Activated naive CD4-positive, alpha-beta T cell treated with anti-CD3 and anti-CD28 coated beads, Interleukin-2, amount 10 ng/mL, durations not matched to agents 7 days and 5 days (primary cell): ENCODE measurements around the gene HTT.
"Not testable (repeated sequence)": the region's sequence is repeated elsewhere in the genome, so short reads cannot be mapped to it uniquely, and the experiment has no call there.

Experiments
- CTCF ChIA-PET: fragments of 350-600 bp; sonication (Branson Sonifier 250); formaldehyde crosslinking; loops from one replicate; lab custom pipeline; 2021; ENCODE audit warnings: antibody characterized with exemption; lab: Charles Lee
- DNase-seq: peaks from one replicate; pipeline ENCODE4 v3.0.0-alpha.2; 2020
- H3K27ac Mint-ChIP-seq: one replicate; pipeline ENCODE4 v1.8.0; 2021; ENCODE audit warnings: mild to moderate bottlenecking, moderate library complexity, mixed read lengths
- H3K27me3 Mint-ChIP-seq: one replicate; pipeline ENCODE4 v1.8.0; 2021; ENCODE audit warnings: mild to moderate bottlenecking, mixed read lengths
- H3K36me3 Mint-ChIP-seq: one replicate; pipeline ENCODE4 v1.8.0; 2021; ENCODE audit warnings: mixed read lengths
- H3K4me1 Mint-ChIP-seq: one replicate; pipeline ENCODE4 v1.8.0; 2021; ENCODE audit warnings: mixed read lengths
- H3K4me3 Mint-ChIP-seq: one replicate; pipeline ENCODE4 v1.8.0; 2021; ENCODE audit warnings: mild to moderate bottlenecking, moderate library complexity, mixed read lengths
- H3K9me3 Mint-ChIP-seq: one replicate; pipeline ENCODE4 v1.8.0; 2021; ENCODE audit warnings: mixed read lengths

HTT gene

GRCh38 chr4:3128976-3129375, 54.5 kb downstream of the HTT start:
- Mint-ChIP-seq H3K9me3 (no peaks in the 10 kb centered on the region), H3K4me3 (no peak overlapping the region), H3K36me3 (peaks cover 53% of the 10 kb centered on the region), H3K4me1 (no peaks in the 10 kb centered on the region), H3K27ac (no peak overlapping the region), H3K27me3 (no peaks in the 10 kb centered on the region)
- CTCF ChIA-PET: no interaction called here
- DNase-seq: no peak

GRCh38 chr4:3130201-3130600, 55.7 kb downstream of the HTT start:
- Mint-ChIP-seq H3K4me1 (no peaks in the 10 kb centered on the region), H3K9me3 (no peaks in the 10 kb centered on the region), H3K36me3 (peaks cover 52% of the 10 kb centered on the region), H3K4me3 (no peak overlapping the region), H3K27me3 (no peaks in the 10 kb centered on the region), H3K27ac (no peak overlapping the region)
- DNase-seq: no peak
- CTCF ChIA-PET: interaction anchor here (0.8 kb wide), 1 partner anchor 10 kb away, joined by 3 read pairs; no protein-coding TSS in a partner anchor

GRCh38 chr4:3130826-3131225, 56.3 kb downstream of the HTT start:
- CTCF ChIA-PET: no interaction called here
- H3K36me3 Mint-ChIP-seq: peaks cover 52% of the 10 kb centered on the region
- H3K27me3 Mint-ChIP-seq: no peaks in the 10 kb centered on the region
- no peak overlapping the region for H3K4me3 Mint-ChIP-seq
- H3K4me1 Mint-ChIP-seq: no peaks in the 10 kb centered on the region
- H3K9me3 Mint-ChIP-seq: no peaks in the 10 kb centered on the region
- no peak overlapping the region for H3K27ac Mint-ChIP-seq
- DNase-seq: no peak

GRCh38 chr4:3134201-3134600, 59.7 kb downstream of the HTT start:
- no peaks in the 10 kb centered on the region for H3K9me3 Mint-ChIP-seq
- no peak for DNase-seq
- CTCF ChIA-PET: interaction anchor here (0.9 to 1.6 kb wide), 2 partner anchors 11 to 310 kb away, joined by 3 to 4 read pairs; no protein-coding TSS in a partner anchor
- H3K27me3 Mint-ChIP-seq: no peaks in the 10 kb centered on the region
- H3K4me1 Mint-ChIP-seq: no peaks in the 10 kb centered on the region
- H3K4me3 Mint-ChIP-seq: no peak overlapping the region
- H3K27ac Mint-ChIP-seq: no peak overlapping the region
- peaks cover 48% of the 10 kb centered on the region for H3K36me3 Mint-ChIP-seq

GRCh38 chr4:3135155-3136011, 60.9 kb downstream of the HTT start:
- Mint-ChIP-seq H3K4me3 (no peak overlapping the region), H3K27ac (no peak overlapping the region), H3K4me1 (no peaks in the 10 kb centered on the region), H3K9me3 (no peaks in the 10 kb centered on the region), H3K36me3 (peaks cover 44% of the 10 kb centered on the region), H3K27me3 (no peaks in the 10 kb centered on the region)
- DNase-seq: no peak
- CTCF ChIA-PET: interaction anchor here (0.6 to 1.6 kb wide), 4 partner anchors 10 to 308 kb away, joined by 3 to 4 read pairs (median 4); no protein-coding TSS in a partner anchor

- H3K9me3 Mint-ChIP-seq: no peaks in the 10 kb centered on the region
- H3K4me3 Mint-ChIP-seq: no peak overlapping the region
- no peaks in the 10 kb centered on the region for H3K4me1 Mint-ChIP-seq
- no peaks in the 10 kb centered on the region for H3K27me3 Mint-ChIP-seq
- no peak overlapping the region for H3K27ac Mint-ChIP-seq
- no peak for DNase-seq
- CTCF ChIA-PET: interaction anchor here (0.6 to 0.8 kb wide), 2 partner anchors 29 to 1040 kb away, joined by 4 read pairs; no protein-coding TSS in a partner anchor
- peaks cover 37% of the 10 kb centered on the region for H3K36me3 Mint-ChIP-seq
Observed at GRCh38 chr4:3136454-3136853, 62.0 kb downstream of the HTT start.

- H3K4me3 Mint-ChIP-seq: no peak overlapping the region
- DNase-seq: no peak
- CTCF ChIA-PET: no interaction called here
- no peaks in the 10 kb centered on the region for H3K9me3 Mint-ChIP-seq
- H3K36me3 Mint-ChIP-seq: peaks cover 31% of the 10 kb centered on the region
- no peaks in the 10 kb centered on the region for H3K4me1 Mint-ChIP-seq
- H3K27ac Mint-ChIP-seq: no peak overlapping the region
- H3K27me3 Mint-ChIP-seq: no peaks in the 10 kb centered on the region
Observed at GRCh38 chr4:3137908-3138307, 63.4 kb downstream of the HTT start.

GRCh38 chr4:3145234-3145924, 70.9 kb downstream of the HTT start:
- H3K27ac Mint-ChIP-seq: no peak overlapping the region
- H3K36me3 Mint-ChIP-seq: peaks cover 44% of the 10 kb centered on the region
- H3K4me3 Mint-ChIP-seq: no peak overlapping the region
- no peaks in the 10 kb centered on the region for H3K9me3 Mint-ChIP-seq
- no peak for DNase-seq
- CTCF ChIA-PET: interaction anchor here (0.7 to 1.2 kb wide), 2 partner anchors 11 to 29 kb away, joined by 3 to 4 read pairs; no protein-coding TSS in a partner anchor
- H3K4me1 Mint-ChIP-seq: no peaks in the 10 kb centered on the region
- no peaks in the 10 kb centered on the region for H3K27me3 Mint-ChIP-seq

- Mint-ChIP-seq H3K9me3 (no peaks in the 10 kb centered on the region), H3K36me3 (peaks cover 46% of the 10 kb centered on the region), H3K4me1 (no peaks in the 10 kb centered on the region), H3K27ac (no peak overlapping the region), H3K4me3 (no peak overlapping the region), H3K27me3 (no peaks in the 10 kb centered on the region)
- CTCF ChIA-PET: no interaction called here
- DNase-seq: no peak
Observed at GRCh38 chr4:3148926-3149325, 74.4 kb downstream of the HTT start.

GRCh38 chr4:3151238-3151637, 76.8 kb downstream of the HTT start:
- H3K4me3 Mint-ChIP-seq, CTCF ChIA-PET, DNase-seq, H3K27me3 Mint-ChIP-seq, H3K9me3 Mint-ChIP-seq, H3K27ac Mint-ChIP-seq, H3K4me1 Mint-ChIP-seq: not testable (repeated sequence)
- H3K36me3 Mint-ChIP-seq: peaks cover 42% of the 10 kb centered on the region

GRCh38 chr4:3157366-3157765, 82.9 kb downstream of the HTT start:
- Mint-ChIP-seq H3K4me1 (no peaks in the 10 kb centered on the region), H3K4me3 (no peak overlapping the region), H3K9me3 (peaks cover 9% of the 10 kb centered on the region), H3K27ac (no peak overlapping the region), H3K36me3 (peaks cover 54% of the 10 kb centered on the region), H3K27me3 (no peaks in the 10 kb centered on the region)
- CTCF ChIA-PET: no interaction called here
- DNase-seq: no peak

- H3K4me3 Mint-ChIP-seq: no peak overlapping the region
- H3K27me3 Mint-ChIP-seq: no peaks in the 10 kb centered on the region
- H3K9me3 Mint-ChIP-seq: peaks cover 20% of the 10 kb centered on the region
- H3K27ac Mint-ChIP-seq: no peak overlapping the region
- peaks cover 66% of the 10 kb centered on the region for H3K36me3 Mint-ChIP-seq
- H3K4me1 Mint-ChIP-seq: no peaks in the 10 kb centered on the region
- CTCF ChIA-PET: interaction anchor here (0.6 to 1.5 kb wide), 2 partner anchors 114 to 119 kb away, joined by 3 read pairs; no protein-coding TSS in a partner anchor
- no peak for DNase-seq
Observed at GRCh38 chr4:3158841-3159240, 84.4 kb downstream of the HTT start.

GRCh38 chr4:3160438-3160837, 86.0 kb downstream of the HTT start:
- Mint-ChIP-seq H3K9me3 (peaks cover 30% of the 10 kb centered on the region), H3K4me3 (no peak overlapping the region), H3K27me3 (no peaks in the 10 kb centered on the region), H3K4me1 (no peaks in the 10 kb centered on the region), H3K36me3 (peaks cover 72% of the 10 kb centered on the region), H3K27ac (no peak overlapping the region)
- CTCF ChIA-PET: no interaction called here
- no peak for DNase-seq

- CTCF ChIA-PET, H3K4me1 Mint-ChIP-seq, H3K4me3 Mint-ChIP-seq, DNase-seq, H3K27ac Mint-ChIP-seq, H3K27me3 Mint-ChIP-seq: not testable (repeated sequence)
- Mint-ChIP-seq H3K9me3 (peaks cover 30% of the 10 kb centered on the region), H3K36me3 (peaks cover 78% of the 10 kb centered on the region)
Observed at GRCh38 chr4:3161044-3161443, 86.6 kb downstream of the HTT start.
